Panc1 (cell line): ENCODE measurements around the gene GALNT11. TPM values are rescaled to one million over a fixed set of nuclear protein-coding genes. Genes with fewer than 3 reads are reported as not detected.

Experiments
- ATAC-seq: fragments of 200-7000 bp; cut with Tn5 transposase; 2 replicates; pipeline ENCODE4 v1.9.1; 2020; ENCODE audit warnings: mild to moderate bottlenecking, moderate library complexity
- BruUV-seq: library from RNA; stranded (reverse); fragments of 400-500 nt; replicated peaks from 2 replicates; lab custom pipeline; 2021; lab: Mats Ljungman, UMichigan
- CTCF ChIA-PET: fragments of 300-600 bp; sonication (Branson Sonifier 250); formaldehyde crosslinking; loops from one replicate; lab custom pipeline; 2022; ENCODE audit warnings: antibody characterized with exemption; lab: Charles Lee
- POLR2A ChIA-PET: fragments of 300-600 bp; sonication (Branson Sonifier 250); formaldehyde crosslinking; loops from one replicate; lab custom pipeline; 2022; ENCODE audit warnings: antibody characterized with exemption; lab: Charles Lee
- DNase-seq: peaks from one replicate; pipeline ENCODE4 v3.0.0-alpha.2; 2010; ENCODE audit warnings: low read depth, low spot score
- H3K27ac ChIP-seq: 2 replicates; pipeline ENCODE4 v1.5.1; 2011; ENCODE audit warnings: mild to moderate bottlenecking, low read length, inconsistent platforms
- H3K27me3 ChIP-seq: fragments of 200-500 bp; sonication (Bioruptor generic); 2 replicates; pipeline ENCODE4 v1.6.0; 2014; ENCODE audit warnings: low read length, inconsistent platforms; ENCODE audit not compliant: control insufficient read depth, insufficient read depth
- H3K36me3 ChIP-seq: fragments of 200-500 bp; sonication (Bioruptor generic); 2 replicates; pipeline ENCODE4 v1.5.1; 2014; ENCODE audit warnings: inconsistent platforms, mild to moderate bottlenecking, low read length, moderate library complexity; ENCODE audit not compliant: control insufficient read depth, insufficient read depth
- H3K4me1 ChIP-seq: 2 replicates; pipeline ENCODE4 v1.5.1; 2011; ENCODE audit warnings: inconsistent platforms, mild to moderate bottlenecking, low read length, moderate library complexity; ENCODE audit not compliant: control insufficient read depth, insufficient read depth
- H3K4me3 ChIP-seq, 2 experiments: 2 replicates each; pipeline ENCODE4 v1.5.1; 2011 to 2012; ENCODE audit warnings: low read depth in 2 of 2, low read length in 2 of 2, mild to moderate bottlenecking in 2 of 2, inconsistent platforms in 1 of 2, moderate library complexity in 1 of 2
- H3K9me3 ChIP-seq: fragments of 200-500 bp; sonication (Bioruptor generic); 2 replicates; pipeline ENCODE4 v1.5.1; 2014; ENCODE audit warnings: low read depth, mild to moderate bottlenecking, inconsistent platforms, low read length, moderate library complexity; ENCODE audit not compliant: control insufficient read depth, insufficient read depth
- CTCF ChIP-seq: fragments of 450-650 bp; IDR thresholded peaks from 2 replicates; pipeline ENCODE4 v1.5.1; 2017; ENCODE audit warnings: mild to moderate bottlenecking
- POLR2AphosphoS5 ChIP-seq: IDR thresholded peaks from 2 replicates; pipeline ENCODE4 v1.6.1; 2012; ENCODE audit warnings: mild to moderate bottlenecking, low read depth, low read length, moderate library complexity
- SIN3A ChIP-seq: IDR thresholded peaks from 2 replicates; pipeline ENCODE4 v1.6.1; 2012; ENCODE audit warnings: low read depth, mild to moderate bottlenecking, low read length, moderate library complexity, borderline replicate concordance; ENCODE audit not compliant: insufficient read depth
- TCF7L2 ChIP-seq: IDR thresholded peaks from 2 replicates; pipeline ENCODE4 v1.6.1; 2011; ENCODE audit warnings: mild to moderate bottlenecking, low read depth, low read length, inconsistent platforms
- in situ Hi-C: cut with HindIII; loops from 2 replicates; pipeline ENCODE4 v1.10.0; 2016; ENCODE audit warnings: low sequenced_read_pairs, low pct_unique_long_range_greater_than_20kb
- intact Hi-C: fragments of 100-400 bp; cut with micrococcal nuclease; formaldehyde crosslinking; loops from one replicate; pipeline ENCODE4 v1.10.0; 2022; ENCODE audit not compliant: unreplicated experiment
- total RNA-seq: library from RNA; stranded (reverse); gene quantifications from one replicate; pipeline ENCODE4 v1.2.1, GENCODE V29; 2021; ENCODE audit not compliant: unreplicated experiment
- TF ChIP-seq, protein P1 (sequence below), 2 experiments: IDR thresholded peaks; 2 replicates each; pipeline ENCODE4 v1.6.1; 2011 to 2012; ENCODE audit warnings: low read depth in 2 of 2, control low read depth in 1 of 2, low read length in 1 of 2, mild to moderate bottlenecking in 1 of 2, moderate library complexity in 1 of 2; ENCODE audit not compliant: insufficient read depth in 1 of 2

GALNT11 gene
- total RNA-seq, 1 experiment from 2014 or later: 48.7 TPM

DNA sequence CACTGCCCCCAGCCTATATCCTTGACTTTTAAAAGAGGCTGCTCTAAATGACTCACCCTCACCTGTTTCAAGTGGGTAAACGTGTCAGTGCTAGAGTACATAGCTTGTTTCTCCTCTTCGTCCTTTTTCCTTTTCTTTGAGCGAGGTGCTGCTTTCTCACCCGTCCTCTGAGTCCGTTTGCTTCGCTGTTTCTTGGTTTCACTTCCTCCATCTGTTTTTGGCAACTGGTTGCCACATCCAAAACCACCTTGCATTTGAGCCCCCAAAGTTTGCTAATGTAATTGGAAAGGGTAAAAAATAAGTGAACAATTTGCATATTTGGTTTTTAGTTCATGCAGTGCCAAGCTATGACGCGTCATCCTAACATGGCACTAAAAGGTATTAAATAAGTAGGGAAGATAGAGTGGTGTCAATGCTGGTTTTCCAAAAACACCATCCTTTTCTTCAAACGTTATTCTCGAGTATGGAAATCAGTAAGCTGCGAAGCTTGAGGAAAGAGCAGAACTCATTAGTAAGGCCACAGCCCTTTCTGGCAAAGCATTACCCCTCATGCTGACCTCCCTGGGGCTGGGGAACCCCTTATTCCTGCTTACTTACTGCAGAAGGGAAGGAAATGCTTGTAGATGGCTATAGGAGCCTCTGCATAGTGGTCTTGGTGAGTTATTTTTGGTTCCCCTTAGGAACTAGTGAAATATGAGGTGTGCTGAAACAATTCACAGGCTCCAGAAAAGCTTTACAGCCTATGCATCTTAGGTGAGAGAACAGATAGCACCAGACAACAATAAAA lies 133.5 kb downstream of the GALNT11 start:
- intact Hi-C loops (no loop called here), in situ Hi-C loops (no loop called here)
- Histone ChIP-seq H3K4me1 (no peaks in the 10 kb centered on the region), H3K27ac (no peak overlapping the region), H3K9me3 (no peaks in the 10 kb centered on the region), H3K4me3 (no peak overlapping the region), H3K27me3 (no peaks in the 10 kb centered on the region), H3K36me3 (peaks cover 27% of the 10 kb centered on the region)
- ATAC-seq (no peak), DNase-seq (no peak)
- POLR2A ChIA-PET: interaction anchor here (0.7 kb wide), 1 partner anchor 179 kb away, joined by 3 read pairs; no protein-coding TSS in a partner anchor
- TF ChIP-seq TCF7L2: no peak
- no peak for TF ChIP-seq CTCF
- TF ChIP-seq, protein P1, sequence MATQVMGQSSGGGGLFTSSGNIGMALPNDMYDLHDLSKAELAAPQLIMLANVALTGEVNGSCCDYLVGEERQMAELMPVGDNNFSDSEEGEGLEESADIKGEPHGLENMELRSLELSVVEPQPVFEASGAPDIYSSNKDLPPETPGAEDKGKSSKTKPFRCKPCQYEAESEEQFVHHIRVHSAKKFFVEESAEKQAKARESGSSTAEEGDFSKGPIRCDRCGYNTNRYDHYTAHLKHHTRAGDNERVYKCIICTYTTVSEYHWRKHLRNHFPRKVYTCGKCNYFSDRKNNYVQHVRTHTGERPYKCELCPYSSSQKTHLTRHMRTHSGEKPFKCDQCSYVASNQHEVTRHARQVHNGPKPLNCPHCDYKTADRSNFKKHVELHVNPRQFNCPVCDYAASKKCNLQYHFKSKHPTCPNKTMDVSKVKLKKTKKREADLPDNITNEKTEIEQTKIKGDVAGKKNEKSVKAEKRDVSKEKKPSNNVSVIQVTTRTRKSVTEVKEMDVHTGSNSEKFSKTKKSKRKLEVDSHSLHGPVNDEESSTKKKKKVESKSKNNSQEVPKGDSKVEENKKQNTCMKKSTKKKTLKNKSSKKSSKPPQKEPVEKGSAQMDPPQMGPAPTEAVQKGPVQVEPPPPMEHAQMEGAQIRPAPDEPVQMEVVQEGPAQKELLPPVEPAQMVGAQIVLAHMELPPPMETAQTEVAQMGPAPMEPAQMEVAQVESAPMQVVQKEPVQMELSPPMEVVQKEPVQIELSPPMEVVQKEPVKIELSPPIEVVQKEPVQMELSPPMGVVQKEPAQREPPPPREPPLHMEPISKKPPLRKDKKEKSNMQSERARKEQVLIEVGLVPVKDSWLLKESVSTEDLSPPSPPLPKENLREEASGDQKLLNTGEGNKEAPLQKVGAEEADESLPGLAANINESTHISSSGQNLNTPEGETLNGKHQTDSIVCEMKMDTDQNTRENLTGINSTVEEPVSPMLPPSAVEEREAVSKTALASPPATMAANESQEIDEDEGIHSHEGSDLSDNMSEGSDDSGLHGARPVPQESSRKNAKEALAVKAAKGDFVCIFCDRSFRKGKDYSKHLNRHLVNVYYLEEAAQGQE (IDR thresholded peaks at IDR 0.05; ENCODE audit: insufficient read depth in 1 of 2, low read depth in 2 of 2, low read length in 1 of 2): no peak
- no peak for TF ChIP-seq POLR2AphosphoS5
- no peak for TF ChIP-seq SIN3A
- BruUV-seq: no TSS peak
- CTCF ChIA-PET: no interaction called here

- BruUV-seq: no TSS peak
- ATAC-seq (no peak), DNase-seq (no peak)
- no peak for TF ChIP-seq TCF7L2
- no peak for TF ChIP-seq SIN3A
- TF ChIP-seq CTCF: no peak
- TF ChIP-seq, protein P1 (IDR thresholded peaks at IDR 0.05; ENCODE audit: insufficient read depth in 1 of 2, low read depth in 2 of 2, low read length in 1 of 2): no peak
- no peak for TF ChIP-seq POLR2AphosphoS5
- no peaks in the 10 kb centered on the region for H3K27me3 ChIP-seq
- H3K4me1 ChIP-seq: no peaks in the 10 kb centered on the region
- POLR2A ChIA-PET: no interaction called here
- intact Hi-C loops (no loop called here), in situ Hi-C loops (no loop called here)
- CTCF ChIA-PET: interaction anchor here (0.5 kb wide), 1 partner anchor 85 kb away, joined by 4 read pairs; no protein-coding TSS in a partner anchor
- peaks cover 23% of the 10 kb centered on the region for H3K36me3 ChIP-seq
- no peak overlapping the region for H3K4me3 ChIP-seq
- H3K9me3 ChIP-seq: no peaks in the 10 kb centered on the region
- no peak overlapping the region for H3K27ac ChIP-seq
These were observed 135.7 kb downstream of the GALNT11 start for GRCh38 chr7:152161171-152161570.
